BE2C (cell line): ENCODE data around the gene PLAU.
"Not testable (repeated sequence)": the region's sequence is repeated elsewhere in the genome, so short reads cannot be mapped to it uniquely, and the experiment has no call there.

Source experiments
- DNase-seq: peaks from one replicate; pipeline ENCODE4 v3.0.0-alpha.2; 2020
- H3K27me3 ChIP-seq: fragments of 250-450 bp; sonication (Bioruptor Pico); 2 replicates; pipeline ENCODE4 v1.5.1; 2020; ENCODE audit warnings: mild to moderate bottlenecking
- H3K36me3 ChIP-seq: fragments of 250-450 bp; sonication (Bioruptor Pico); 2 replicates; pipeline ENCODE4 v1.5.1; 2020; ENCODE audit warnings: mild to moderate bottlenecking
- H3K4me1 ChIP-seq: fragments of 250-450 bp; sonication (Bioruptor Pico); 2 replicates; pipeline ENCODE4 v1.5.1; 2020
- H3K4me3 ChIP-seq: 2 replicates; pipeline ENCODE4 v1.5.1; 2011; ENCODE audit warnings: low read depth, low read length
- H3K9me3 ChIP-seq: fragments of 250-450 bp; sonication (Bioruptor Pico); 2 replicates; pipeline ENCODE4 v1.5.1; 2020
- CTCF ChIP-seq: IDR thresholded peaks from 2 replicates; pipeline ENCODE4 v1.5.1; 2012; ENCODE audit warnings: mild to moderate bottlenecking, low read depth, low read length

Gene PLAU

GRCh38 chr10:73892310-73893030, 18.5 kb upstream of the PLAU start:
- DNase-seq: no peak
- Histone ChIP-seq H3K4me1 (peaks cover 2% of the 10 kb centered on the region; the same call in 1 of the 2 replicates), H3K36me3 (no peaks in the 10 kb centered on the region)

GRCh38 chr10:73893426-73893825, 17.5 kb upstream of the PLAU start:
- Histone ChIP-seq H3K4me1 (no peaks in the 10 kb centered on the region; the same call in 1 of the 2 replicates), H3K27me3 (no peaks in the 10 kb centered on the region), H3K36me3 (no peaks in the 10 kb centered on the region), H3K9me3 (no peaks in the 10 kb centered on the region), H3K4me3 (no peak overlapping the region)
- no peak for DNase-seq
- TF ChIP-seq CTCF: no peak

More at GRCh38 chr10:73892310-73893030, 18.5 kb upstream of the PLAU start:
- no peak for TF ChIP-seq CTCF
- Histone ChIP-seq H3K9me3 (no peaks in the 10 kb centered on the region), H3K27me3 (no peaks in the 10 kb centered on the region), H3K4me3 (no peak overlapping the region)

- TF ChIP-seq CTCF: no peak
- no peaks in the 10 kb centered on the region for H3K4me1 ChIP-seq
- no peaks in the 10 kb centered on the region for H3K27me3 ChIP-seq
Observed at GRCh38 chr10:73894245-73894971, 16.5 kb upstream of the PLAU start.

GRCh38 chr10:73895381-73895780, 15.6 kb upstream of the PLAU start:
- H3K4me1 ChIP-seq, H3K4me3 ChIP-seq, H3K27me3 ChIP-seq: not testable (repeated sequence)

More at GRCh38 chr10:73894245-73894971, 16.5 kb upstream of the PLAU start:
- DNase-seq: no peak
- Histone ChIP-seq H3K4me3 (no peak overlapping the region), H3K36me3 (no peaks in the 10 kb centered on the region), H3K9me3 (no peaks in the 10 kb centered on the region)

GRCh38 chr10:73897693-73898092, 13.2 kb upstream of the PLAU start:
- TF ChIP-seq CTCF: no peak
- Histone ChIP-seq H3K9me3 (no peaks in the 10 kb centered on the region), H3K27me3 (no peaks in the 10 kb centered on the region), H3K4me3 (no peak overlapping the region), H3K36me3 (no peaks in the 10 kb centered on the region), H3K4me1 (no peaks in the 10 kb centered on the region)
- DNase-seq: no peak

More at GRCh38 chr10:73895381-73895780, 15.6 kb upstream of the PLAU start:
- H3K36me3 ChIP-seq, H3K9me3 ChIP-seq, DNase-seq: not testable (repeated sequence)

- no peaks in the 10 kb centered on the region for H3K4me1 ChIP-seq
- TF ChIP-seq CTCF: no peak
- H3K36me3 ChIP-seq: no peaks in the 10 kb centered on the region
- DNase-seq: no peak
- H3K4me3 ChIP-seq: no peak overlapping the region
- no peaks in the 10 kb centered on the region for H3K9me3 ChIP-seq
- no peaks in the 10 kb centered on the region for H3K27me3 ChIP-seq
Observed at GRCh38 chr10:73898730-73899410, 12.1 kb upstream of the PLAU start.
